ENCODE data around the gene EGFL7.

Gene EGFL7

GRCh38 chr9:136659861-136660784 lies 2.6 kb upstream of the EGFL7 start:
- no peak for DNase-seq (ENCODE audit: low spot score)

- no peak for DNase-seq (ENCODE audit: low spot score)
Observed at GRCh38 chr9:136660971-136661550, 1.7 kb upstream of the EGFL7 start.

- DNase-seq (ENCODE audit: low spot score), result no peak
Observed at GRCh38 chr9:136661641-136662325, 933 bp upstream of the EGFL7 start.

- no peak for DNase-seq (ENCODE audit: low spot score)
Observed at GRCh38 chr9:136662326-136662655, 425 bp upstream of the EGFL7 start.

GRCh38 chr9:136664000-136664915 lies 1.5 kb downstream of the EGFL7 start:
- no peak for DNase-seq (ENCODE audit: low spot score)

GRCh38 chr9:136665111-136665703 lies 2.5 kb downstream of the EGFL7 start:
- no peak for DNase-seq (ENCODE audit: low spot score)

GRCh38 chr9:136665704-136666371 lies 3.1 kb downstream of the EGFL7 start:
- DNase-seq (ENCODE audit: low spot score), result no peak

GRCh38 chr9:136666372-136667213 lies 3.9 kb downstream of the EGFL7 start:
- DNase-seq (ENCODE audit: low spot score), result no peak

GRCh38 chr9:136667214-136667939 lies 4.7 kb downstream of the EGFL7 start:
- DNase-seq (ENCODE audit: low spot score), result no peak

GRCh38 chr9:136667940-136668760 lies 5.4 kb downstream of the EGFL7 start:
- DNase-seq (ENCODE audit: low spot score), result no peak

- DNase-seq (ENCODE audit: low spot score), result no peak
Observed at GRCh38 chr9:136668983-136669790, 6.5 kb downstream of the EGFL7 start.

- no peak for DNase-seq (ENCODE audit: low spot score)
Observed at GRCh38 chr9:136669791-136670464, 7.2 kb downstream of the EGFL7 start.

GRCh38 chr9:136670576-136671253 lies 8.0 kb downstream of the EGFL7 start:
- no peak for DNase-seq (ENCODE audit: low spot score)

GRCh38 chr9:136671254-136671614 lies 8.5 kb downstream of the EGFL7 start:
- DNase-seq (ENCODE audit: low spot score), result no peak

GRCh38 chr9:136671646-136672430 lies 9.1 kb downstream of the EGFL7 start:
- peak; percentile 56 for DNase-seq (ENCODE audit: low spot score)

All from SK-N-DZ (cell line).